ENCODE results near the gene STAT1.
A peak's percentile ranks its signal among the peaks of the same experiment; 100 is the strongest.

STAT1 gene

DNA sequence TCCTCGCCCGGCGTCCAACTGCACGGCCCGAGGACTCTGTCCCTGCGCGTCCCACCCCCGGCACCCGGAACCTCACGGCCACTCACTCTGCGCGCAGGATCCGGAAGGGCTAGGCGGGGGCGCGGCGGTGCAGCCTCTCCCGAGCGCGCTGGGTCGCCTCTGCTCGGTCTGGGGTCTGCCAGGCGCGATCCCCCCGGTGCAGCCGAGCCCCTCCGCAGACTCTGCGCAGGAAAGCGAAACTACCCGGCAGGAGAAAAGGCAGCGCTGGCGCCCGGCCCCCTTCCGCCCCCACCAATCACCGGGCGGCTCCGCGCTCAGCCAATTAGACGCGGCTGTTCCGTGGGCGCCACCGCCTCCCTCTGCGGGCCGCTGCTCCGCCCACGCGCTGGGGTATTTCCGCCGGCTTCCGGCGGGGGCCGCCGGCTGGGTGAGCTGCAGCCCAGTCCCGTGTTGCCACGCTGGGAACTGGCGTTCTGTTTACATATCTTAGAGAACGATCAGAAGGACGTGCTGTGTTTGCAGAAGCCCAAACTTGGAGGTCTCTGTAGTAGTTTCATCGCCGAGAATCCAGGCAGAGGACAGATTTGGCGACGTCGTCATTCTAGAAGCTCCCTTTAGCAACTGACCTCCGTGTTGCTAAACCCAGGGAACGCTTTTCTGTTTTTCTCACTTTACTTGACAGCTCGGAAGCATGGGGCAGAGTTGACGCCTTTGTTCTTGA is at the start of gene STAT1:
Gene STAT1 (minus strand): TSS at position 240 of the 721 bp plus-strand sequence. CDS start 4,168 bp downstream, outside the sequence.
- no peaks in the 10 kb centered on the region for H3K27me3 Mint-ChIP-seq
- H3K9me3 Mint-ChIP-seq, result peaks cover 12 to 16% of the 10 kb centered on the region in 2 donors
- ATAC-seq, result peak; percentile 90
- peak; percentile 98 to 99 for DNase-seq
- H3K27ac Mint-ChIP-seq, result no peak within 1 kb of the TSS
- no peak within 1 kb of the TSS for H3K4me3 Mint-ChIP-seq
- peaks cover 33% of the 10 kb centered on the region for H3K4me1 Mint-ChIP-seq

- Mint-ChIP-seq H3K27me3 (no peaks in the 10 kb centered on the region), H3K9me3 (peaks cover 0 to 7% of the 10 kb centered on the region in 2 donors), H3K27ac (peak overlapping the region in 1 of 2 donors; percentile 74), H3K4me3 (peak overlapping the region; percentile 17 to 54), H3K4me1 (peaks cover 77% of the 10 kb centered on the region)
- no peak for ATAC-seq
- DNase-seq, result no peak
These were observed 49.6 kb upstream of the STAT1 start for GRCh38 chr2:191063584-191063983.

GRCh38 chr2:191061381-191061980 is 47.5 kb upstream of the STAT1 start:
- Mint-ChIP-seq H3K4me3 (peak overlapping the region; percentile 67 to 70), H3K27me3 (no peaks in the 10 kb centered on the region), H3K9me3 (peaks cover 0 to 7% of the 10 kb centered on the region in 2 donors), H3K27ac (peak overlapping the region; percentile 83 to 95), H3K4me1 (peaks cover 71% of the 10 kb centered on the region)
- DNase-seq (peak in 1 of 2 donors; percentile 20), ATAC-seq (peak; percentile 69)

GRCh38 chr2:191059308-191059707 is 45.3 kb upstream of the STAT1 start:
- Mint-ChIP-seq H3K27me3 (no peaks in the 10 kb centered on the region), H3K9me3 (peaks cover 0 to 7% of the 10 kb centered on the region in 2 donors), H3K4me1 (peaks cover 78% of the 10 kb centered on the region), H3K4me3 (peak overlapping the region in 1 of 2 donors; percentile 21), H3K27ac (peak overlapping the region in 1 of 2 donors; percentile 11)
- ATAC-seq, result peak; percentile 87
- no peak for DNase-seq

DNA sequence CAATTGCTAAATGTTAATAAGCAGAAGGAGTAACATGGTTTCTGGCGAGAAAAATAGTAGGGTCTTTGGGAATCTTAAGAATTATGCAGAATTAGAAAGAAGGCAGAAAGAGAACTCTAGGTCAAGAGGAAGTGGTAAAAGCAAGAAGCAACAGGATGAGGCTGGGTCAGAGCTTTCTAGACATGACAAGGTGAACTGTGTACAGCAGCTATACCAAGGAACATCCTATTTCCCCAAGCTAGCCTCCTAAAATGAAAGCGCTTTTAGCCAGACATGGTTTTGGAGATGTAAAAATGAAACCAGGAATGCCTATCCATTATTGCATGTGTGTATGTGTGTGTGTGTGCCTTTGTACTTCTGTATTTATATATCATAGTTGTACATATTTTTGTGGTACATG is 42.3 kb upstream of the STAT1 start:
- peak; percentile 80 for ATAC-seq
- H3K27ac Mint-ChIP-seq, result peak overlapping the region in 1 of 2 donors; percentile 28
- H3K4me3 Mint-ChIP-seq, result no peak overlapping the region
- peaks cover 47% of the 10 kb centered on the region for H3K4me1 Mint-ChIP-seq
- DNase-seq, result no peak
- H3K9me3 Mint-ChIP-seq, result peaks cover 0 to 7% of the 10 kb centered on the region in 2 donors
- H3K27me3 Mint-ChIP-seq, result no peaks in the 10 kb centered on the region

- DNase-seq, result no peak
- no peak overlapping the region for H3K4me3 Mint-ChIP-seq
- H3K4me1 Mint-ChIP-seq, result peaks cover 28% of the 10 kb centered on the region
- H3K9me3 Mint-ChIP-seq, result no peaks in the 10 kb centered on the region
- H3K27me3 Mint-ChIP-seq, result no peaks in the 10 kb centered on the region
- ATAC-seq, result no peak
- no peak overlapping the region for H3K27ac Mint-ChIP-seq
These were observed 39.3 kb upstream of the STAT1 start for GRCh38 chr2:191053256-191053655.

GRCh38 chr2:191051825-191052778 is 38.1 kb upstream of the STAT1 start:
- ATAC-seq (peak; percentile 71), DNase-seq (no peak)
- H3K27me3 Mint-ChIP-seq, result no peaks in the 10 kb centered on the region
- no peaks in the 10 kb centered on the region for H3K9me3 Mint-ChIP-seq
- H3K4me1 Mint-ChIP-seq, result peaks cover 21% of the 10 kb centered on the region
- no peak overlapping the region for H3K27ac Mint-ChIP-seq
- no peak overlapping the region for H3K4me3 Mint-ChIP-seq

GRCh38 chr2:191051177-191051576 is 37.2 kb upstream of the STAT1 start:
- no peak overlapping the region for H3K4me3 Mint-ChIP-seq
- H3K27me3 Mint-ChIP-seq, result no peaks in the 10 kb centered on the region
- no peak for DNase-seq
- H3K4me1 Mint-ChIP-seq, result peaks cover 12% of the 10 kb centered on the region
- no peak overlapping the region for H3K27ac Mint-ChIP-seq
- no peaks in the 10 kb centered on the region for H3K9me3 Mint-ChIP-seq
- ATAC-seq, result peak; percentile 44

DNA sequence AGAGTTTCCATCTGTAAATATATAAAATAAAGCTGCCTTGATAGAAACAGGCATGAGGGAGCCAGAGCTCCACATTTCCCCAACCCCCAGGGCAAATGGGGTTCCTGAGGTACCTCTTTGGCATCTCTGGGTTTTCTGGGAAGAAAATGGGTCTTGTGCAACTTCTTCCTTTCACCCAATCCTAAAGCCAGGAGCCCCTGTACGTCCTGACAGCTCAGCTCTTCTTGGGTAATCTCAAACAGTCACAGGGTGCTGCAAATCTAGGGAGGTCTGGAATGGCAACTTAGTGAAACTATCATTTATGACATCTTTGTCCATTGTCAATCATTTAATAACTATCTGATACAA is 36.6 kb upstream of the STAT1 start:
- H3K4me1 Mint-ChIP-seq, result peaks cover 6% of the 10 kb centered on the region
- no peak for DNase-seq

DNA sequence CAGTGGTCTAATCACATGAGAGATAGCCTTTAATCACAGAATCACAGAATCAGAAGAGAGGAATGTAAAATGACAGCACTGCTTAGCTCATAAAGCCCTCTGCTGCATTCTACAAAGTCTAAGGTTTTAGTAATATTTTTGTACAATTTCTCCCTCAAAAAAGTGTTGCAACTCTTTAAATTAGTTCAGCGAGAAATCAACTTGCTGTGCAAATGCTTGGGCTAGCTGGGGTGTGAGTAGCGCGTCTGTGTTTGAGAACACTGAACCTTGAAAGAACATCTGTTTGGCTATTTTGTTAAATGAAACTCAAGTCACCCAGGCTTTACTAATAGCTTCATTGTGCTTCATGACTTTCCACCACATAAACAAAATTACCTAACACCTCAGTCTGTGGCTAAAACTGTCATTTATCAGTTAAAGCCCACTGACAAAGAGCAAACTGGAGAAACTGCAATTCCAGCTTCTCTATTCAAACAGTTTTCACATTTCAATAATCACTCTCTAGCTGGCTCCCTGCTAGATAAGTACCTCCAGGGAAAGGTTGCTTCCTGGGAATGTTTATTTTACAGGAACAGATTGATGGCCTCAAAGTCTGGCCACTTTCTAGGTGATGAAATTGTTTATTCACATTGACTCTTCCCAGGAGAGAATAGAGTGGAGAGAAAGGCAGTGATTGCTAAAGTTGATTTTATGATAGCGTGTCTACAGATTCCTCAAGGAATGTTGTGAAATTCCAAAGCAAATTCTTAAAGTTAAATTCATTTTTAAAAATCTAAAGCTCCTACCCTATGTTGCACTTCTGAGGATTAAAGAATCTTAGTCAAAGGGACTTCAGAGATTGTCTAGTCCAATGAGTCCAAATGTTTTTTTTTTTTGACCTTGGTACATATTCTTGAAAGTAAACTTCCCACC is 36.0 kb upstream of the STAT1 start:
- no peak overlapping the region for H3K4me3 Mint-ChIP-seq
- DNase-seq (no peak), ATAC-seq (no peak)

More for the DNA sequence above, 36.6 kb upstream of the STAT1 start:
- no peak for ATAC-seq
- no peaks in the 10 kb centered on the region for H3K9me3 Mint-ChIP-seq
- no peak overlapping the region for H3K4me3 Mint-ChIP-seq
- H3K27me3 Mint-ChIP-seq, result no peaks in the 10 kb centered on the region
- peak overlapping the region in 1 of 2 donors; percentile 48 for H3K27ac Mint-ChIP-seq

GRCh38 chr2:191048073-191048472 is 34.1 kb upstream of the STAT1 start:
- Mint-ChIP-seq H3K9me3 (peaks cover 8% of the 10 kb centered on the region in 2 donors), H3K4me1 (no peaks in the 10 kb centered on the region), H3K27me3 (no peaks in the 10 kb centered on the region), H3K27ac (peak overlapping the region in 1 of 2 donors; percentile 31), H3K4me3 (no peak overlapping the region)
- no peak for ATAC-seq
- no peak for DNase-seq

More for the DNA sequence above, 36.0 kb upstream of the STAT1 start:
- Mint-ChIP-seq H3K27me3 (no peaks in the 10 kb centered on the region), H3K4me1 (peaks cover 4% of the 10 kb centered on the region), H3K27ac (peak overlapping the region in 1 of 2 donors; percentile 27), H3K9me3 (no peaks in the 10 kb centered on the region)

- H3K27me3 Mint-ChIP-seq, result no peaks in the 10 kb centered on the region
These were observed 31.2 kb upstream of the STAT1 start for GRCh38 chr2:191045141-191045540.

DNA sequence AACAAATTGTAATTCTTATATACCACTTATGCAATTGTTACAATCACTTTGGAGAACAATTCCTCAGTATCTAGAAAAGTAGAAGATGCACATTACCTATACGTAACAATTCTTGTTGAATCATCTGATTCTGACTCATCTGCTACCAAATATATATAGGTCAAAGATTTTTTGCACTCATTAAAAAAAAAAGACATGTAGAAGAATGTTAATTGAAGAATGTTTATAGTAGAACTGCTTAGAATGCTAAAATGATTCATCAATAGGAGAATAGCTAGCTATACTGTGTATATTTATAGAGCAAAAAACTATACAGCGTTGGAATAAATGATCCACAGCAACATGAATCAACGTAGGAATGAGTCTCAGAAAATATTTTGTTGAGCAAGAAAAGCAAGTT is 29.5 kb upstream of the STAT1 start:
- ATAC-seq (no peak), DNase-seq (no peak)
- Mint-ChIP-seq H3K4me3 (no peak overlapping the region), H3K4me1 (peaks cover 19% of the 10 kb centered on the region), H3K9me3 (peaks cover 8% of the 10 kb centered on the region in 2 donors), H3K27me3 (no peaks in the 10 kb centered on the region), H3K27ac (no peak overlapping the region)

More at GRCh38 chr2:191045141-191045540, 31.2 kb upstream of the STAT1 start:
- DNase-seq (no peak), ATAC-seq (no peak)
- Mint-ChIP-seq H3K4me3 (no peak overlapping the region), H3K9me3 (peaks cover 8% of the 10 kb centered on the region in 2 donors), H3K4me1 (peaks cover 10% of the 10 kb centered on the region), H3K27ac (no peak overlapping the region)

GRCh38 chr2:191041418-191042161 is 27.6 kb upstream of the STAT1 start:
- Mint-ChIP-seq H3K27me3 (no peaks in the 10 kb centered on the region), H3K27ac (peak overlapping the region in 1 of 2 donors; percentile 80), H3K9me3 (peaks cover 8% of the 10 kb centered on the region in 2 donors), H3K4me3 (no peak overlapping the region), H3K4me1 (peaks cover 32% of the 10 kb centered on the region)
- DNase-seq (no peak), ATAC-seq (peak; percentile 43)
